HG03139 (cell line): ENCODE results near the gene HSF2BP.
"Not testable (repeated sequence)": the region's sequence is repeated elsewhere in the genome, so short reads cannot be mapped to it uniquely, and the experiment has no call there.

Source experiments
- ATAC-seq: cut with Tn5 transposase; IDR thresholded peaks from one replicate; pipeline ENCODE4 v1.9.1; 2021; ENCODE audit not compliant: unreplicated experiment

Gene HSF2BP

DNA sequence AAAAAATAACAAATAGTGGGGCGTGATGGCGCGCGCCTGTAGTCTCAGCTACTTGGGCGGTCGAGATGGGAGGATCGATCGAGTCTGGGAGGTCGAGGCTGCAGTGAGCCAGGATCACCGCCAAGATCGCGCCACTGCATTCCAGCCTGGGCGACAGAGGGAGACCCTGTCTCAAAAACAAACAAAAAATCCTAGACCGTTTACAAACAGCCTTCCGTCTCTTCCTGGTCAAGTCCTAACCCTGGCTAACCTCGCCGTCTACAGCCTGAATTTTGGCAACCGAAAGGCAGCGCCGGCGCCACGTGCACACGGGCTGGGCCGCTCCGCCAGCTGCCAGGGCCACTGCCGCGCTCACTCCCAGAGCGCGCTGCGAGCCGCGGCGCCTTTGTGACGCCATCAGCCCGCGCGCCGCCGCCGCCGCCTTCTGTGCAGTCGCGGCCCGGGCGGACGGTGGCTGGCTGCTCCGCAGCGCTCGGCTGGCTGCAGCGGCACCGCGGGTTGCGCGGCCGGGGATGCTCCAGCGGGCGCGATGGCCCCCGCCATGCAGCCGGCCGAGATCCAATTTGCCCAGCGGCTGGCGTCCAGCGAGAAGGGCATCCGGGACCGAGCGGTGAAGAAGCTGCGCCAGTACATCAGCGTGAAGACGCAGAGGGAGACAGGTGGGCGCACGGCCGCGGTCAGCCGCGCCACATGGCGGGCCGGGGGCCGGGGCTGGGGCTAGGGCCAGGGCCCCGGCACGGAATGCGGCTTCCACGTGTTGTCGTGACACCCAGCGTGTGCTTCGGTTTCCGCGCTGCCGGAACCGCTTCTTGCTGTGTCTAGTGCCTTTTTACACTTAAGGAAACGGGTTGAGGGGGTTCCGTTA is at the start of gene HSF2BP, which contains the start of gene RRP1B:
HSF2BP (minus strand) TSS at position 353 of the 865 bp plus-strand sequence. CDS start 1,392 bp downstream, outside the sequence.
RRP1B (plus strand) TSS at position 425 of the 865 bp plus-strand sequence; CDS start at position 530, 105 bp downstream.
- peak; percentile 70 for ATAC-seq

DNA sequence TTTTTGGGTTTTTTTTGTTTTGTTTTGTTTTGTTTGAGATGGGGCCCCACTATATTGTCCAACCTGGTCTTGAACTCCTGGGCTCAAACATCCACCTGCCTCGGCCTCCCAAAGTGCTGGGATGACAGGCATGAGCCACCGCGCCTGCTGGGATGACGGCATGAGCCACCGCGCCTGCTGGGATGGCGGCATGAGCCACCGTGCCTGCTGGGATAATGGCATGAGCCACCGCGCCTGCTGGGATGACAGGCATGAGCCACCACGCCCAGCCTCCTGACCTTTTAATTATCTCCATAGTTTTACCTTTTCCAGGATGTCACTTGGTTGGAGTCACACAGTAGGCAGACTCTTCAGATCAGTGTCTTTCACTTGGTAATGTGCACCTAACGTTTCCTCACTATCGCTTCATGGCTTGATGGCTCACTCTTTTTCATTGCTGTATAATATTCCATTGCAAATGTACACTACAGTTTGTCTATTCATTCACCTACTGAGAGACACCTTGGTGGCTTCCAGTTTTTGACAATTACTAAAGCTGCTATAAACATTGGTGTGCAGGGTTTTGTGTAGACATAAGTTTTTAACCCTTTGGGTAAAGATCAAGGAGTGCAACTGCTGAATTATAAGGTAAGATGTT is 49.6 kb upstream of the HSF2BP start:
- no peak for ATAC-seq

DNA sequence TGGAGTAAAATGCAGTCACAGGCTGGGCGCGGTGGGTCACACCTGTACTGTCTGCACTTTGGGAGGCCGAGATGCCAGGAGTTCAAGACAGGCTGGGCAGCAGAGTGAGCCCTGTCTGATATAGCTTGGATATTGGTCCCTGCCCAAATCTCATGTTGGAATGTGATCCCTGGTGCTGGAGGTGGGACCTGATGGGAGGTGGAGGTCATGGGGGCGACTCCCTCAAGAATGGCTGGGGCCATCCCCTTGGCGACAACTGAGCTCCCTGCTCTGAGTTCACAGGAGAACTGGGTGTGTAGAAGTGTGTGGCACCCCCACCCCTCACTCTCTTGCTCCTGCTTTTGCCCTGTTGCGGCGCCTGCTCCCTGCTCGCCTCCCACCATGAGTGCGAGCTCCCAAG is 48.2 kb upstream of the HSF2BP start:
- ATAC-seq = no peak

- no peak for ATAC-seq
Observed at GRCh38 chr21:43703035-43703880, 44.0 kb upstream of the HSF2BP start.

- ATAC-seq = no peak
Observed at GRCh38 chr21:43702785-43703034, 43.4 kb upstream of the HSF2BP start.

DNA sequence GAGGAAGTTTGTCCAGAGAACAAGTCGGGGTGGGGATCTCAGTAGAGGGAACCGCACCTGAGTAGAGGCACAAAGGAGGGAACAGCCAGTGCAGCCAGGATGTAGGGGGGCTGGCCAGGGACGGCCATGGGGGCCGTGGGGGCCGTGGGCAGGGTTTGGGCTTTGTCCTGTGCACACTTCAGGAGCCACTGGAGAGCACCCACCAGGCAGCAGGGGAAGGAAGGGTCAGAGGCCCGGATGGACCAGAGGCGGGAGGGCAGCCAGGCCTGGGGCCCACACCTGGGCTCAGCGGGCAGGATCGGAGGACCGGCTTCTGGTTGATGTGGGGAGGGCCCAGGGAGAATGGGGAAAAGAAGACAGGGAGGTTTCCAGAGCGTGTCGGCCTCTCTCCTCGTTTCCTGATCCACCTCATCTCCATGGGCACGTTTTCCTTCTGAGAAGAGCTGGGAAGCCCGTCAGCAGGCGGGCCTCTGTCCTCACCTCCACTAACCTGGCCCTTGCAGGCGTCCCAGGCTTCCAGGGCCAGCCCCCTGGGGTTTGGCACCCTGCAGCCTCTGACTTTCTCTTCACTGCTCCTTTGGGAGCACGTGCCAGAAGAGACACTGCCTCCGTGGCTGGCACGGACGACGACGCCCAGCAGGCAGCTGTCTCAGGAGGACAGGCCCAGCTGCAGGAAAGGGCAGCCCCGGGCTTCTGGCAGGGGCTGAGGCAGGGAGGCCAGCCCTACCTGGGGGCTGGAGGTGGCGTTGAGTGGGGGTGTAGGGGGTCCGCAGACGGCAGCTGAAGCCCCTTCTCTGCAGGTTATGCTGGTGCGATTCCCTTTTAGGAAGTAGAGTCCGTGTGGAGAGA is 42.9 kb upstream of the HSF2BP start:
- ATAC-seq = no peak

GRCh38 chr21:43699933-43700599 is 40.8 kb upstream of the HSF2BP start:
- no peak for ATAC-seq

DNA sequence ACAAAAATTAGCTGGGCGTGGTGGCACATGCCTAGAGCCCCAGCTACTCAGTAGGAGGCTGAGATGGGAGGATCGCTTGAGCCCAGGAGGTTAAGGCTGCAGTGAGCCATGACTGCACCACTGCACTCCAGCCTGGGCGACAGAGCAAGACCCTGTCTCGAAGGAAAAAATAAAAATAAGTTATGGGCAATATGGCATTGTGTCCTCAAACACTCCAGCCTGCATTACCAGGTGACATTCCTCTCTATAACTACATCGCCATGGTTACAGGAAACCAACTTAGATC is 40.1 kb upstream of the HSF2BP start:
- ATAC-seq = not testable (repeated sequence)

GRCh38 chr21:43697758-43698643 is 38.7 kb upstream of the HSF2BP start:
- no peak for ATAC-seq

DNA sequence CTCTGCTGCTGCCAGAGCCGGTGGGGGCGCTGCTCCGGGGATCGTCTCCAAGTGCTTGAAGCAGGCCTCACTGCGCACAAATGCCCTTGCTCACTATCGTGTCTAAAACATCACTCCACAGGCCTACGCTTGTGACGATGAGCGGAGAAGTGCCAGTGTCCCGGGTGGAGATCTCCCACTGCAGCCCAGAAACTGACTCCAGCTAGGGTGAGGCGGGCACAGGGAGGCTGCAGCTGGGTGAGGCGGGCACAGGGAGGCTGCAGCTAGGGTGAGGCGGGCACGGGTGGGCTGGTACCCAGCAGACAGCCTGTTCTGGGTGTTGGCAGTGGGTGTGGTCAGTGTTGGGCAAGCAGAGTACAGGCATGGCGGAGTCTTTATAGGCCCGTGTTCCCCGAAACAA is 36.9 kb upstream of the HSF2BP start:
- ATAC-seq = no peak

GRCh38 chr21:43694437-43695079 is 35.3 kb upstream of the HSF2BP start:
- ATAC-seq = no peak

GRCh38 chr21:43693981-43694380 is 34.7 kb upstream of the HSF2BP start:
- ATAC-seq = no peak

DNA sequence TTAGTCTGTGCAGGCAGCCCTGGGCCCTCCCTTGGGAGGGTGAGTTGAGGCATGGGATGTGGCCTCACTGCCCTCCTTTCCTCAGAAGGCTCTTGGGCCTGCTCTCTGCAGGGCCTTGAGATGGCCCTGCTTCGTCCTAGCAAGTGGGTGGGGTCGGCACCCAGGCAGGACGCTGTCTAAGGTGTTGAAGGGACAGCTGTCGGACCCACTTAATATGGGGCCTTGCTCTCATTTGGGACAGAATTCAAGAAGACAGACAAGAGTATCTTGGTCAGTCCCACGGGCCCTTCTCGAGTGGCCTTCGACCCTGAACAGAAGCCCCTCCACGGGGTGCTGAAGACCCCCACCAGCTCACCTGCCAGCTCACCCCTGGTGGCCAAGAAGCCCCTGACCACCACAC is 33.7 kb upstream of the HSF2BP start:
- ATAC-seq = no peak

GRCh38 chr21:43691801-43692200 is 32.5 kb upstream of the HSF2BP start:
- ATAC-seq = no peak

DNA sequence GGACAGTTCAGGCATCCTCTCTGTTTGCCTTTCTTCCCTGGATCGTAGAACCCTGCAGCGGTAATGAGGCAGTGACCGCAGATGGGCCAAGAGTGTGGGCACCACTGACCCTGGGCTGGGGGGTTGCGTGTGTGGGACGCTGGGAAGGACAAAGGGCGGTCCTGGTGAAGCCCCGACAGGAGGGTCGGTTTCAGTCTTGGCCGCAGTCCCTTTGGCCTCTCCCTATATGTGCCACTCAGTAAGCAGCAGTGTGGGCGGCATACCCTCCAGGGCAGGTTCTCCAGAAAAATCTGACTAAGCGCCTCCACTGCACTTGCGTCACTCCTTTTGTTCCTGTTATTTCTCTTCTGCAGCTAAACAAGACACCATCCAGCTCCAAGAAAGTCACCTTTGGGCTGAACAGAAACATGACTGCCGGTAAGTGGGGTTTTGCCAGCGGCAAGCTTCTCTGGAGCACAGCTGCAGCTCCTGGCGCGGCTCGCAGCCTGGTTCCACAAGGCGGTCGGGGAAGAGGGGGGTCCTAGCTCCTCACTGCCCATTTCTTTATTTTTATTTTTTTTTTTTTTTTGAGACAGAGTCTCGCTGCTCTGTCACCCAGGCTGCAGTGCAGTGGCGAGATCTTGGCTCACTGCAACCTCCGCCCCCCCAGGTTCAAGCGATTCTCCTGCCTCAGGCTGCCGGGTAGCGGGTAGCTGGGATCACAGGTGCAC is 32.0 kb upstream of the HSF2BP start:
- no peak for ATAC-seq

DNA sequence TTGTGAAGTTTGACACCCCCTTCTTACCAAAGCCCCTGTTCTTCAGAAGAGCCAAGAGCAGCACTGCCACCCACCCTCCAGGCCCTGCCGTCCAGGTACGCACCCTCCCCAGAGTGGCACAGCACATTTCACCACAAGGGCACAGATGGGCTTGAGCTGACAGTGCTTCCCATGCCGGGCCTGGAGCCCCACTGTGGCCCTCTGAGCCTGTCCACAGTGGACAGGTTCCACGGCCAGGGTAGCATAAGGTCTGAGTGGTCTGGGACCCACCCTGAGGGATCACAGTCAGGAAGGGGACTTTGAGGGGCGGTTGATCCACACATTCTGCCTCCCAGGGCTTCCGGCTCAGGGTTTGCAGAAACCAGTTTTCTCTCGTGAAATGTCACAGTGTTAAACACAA is 31.1 kb upstream of the HSF2BP start:
- ATAC-seq = no peak

GRCh38 chr21:43689556-43690337 is 30.5 kb upstream of the HSF2BP start:
- no peak for ATAC-seq

- no peak for ATAC-seq
Observed at GRCh38 chr21:43688906-43689305, 29.6 kb upstream of the HSF2BP start.
